Lower leg skin (tissue), 4 donors: ENCODE measurements around the gene DYNLT3. TPM values are rescaled to one million over a fixed set of nuclear protein-coding genes. Genes with fewer than 3 reads are reported as not detected.

Experiments
- DNase-seq, 2 donors: peaks; one replicate each; pipeline ENCODE4 v3.0.0-alpha.2; 2019; ENCODE audit warnings: low spot score in 2 of 2
- H3K4me3 ChIP-seq: fragments of 200-600 bp; sonication (generic); 2 replicates; pipeline ENCODE4 v1.5.1; 2017; ENCODE audit warnings: mild to moderate bottlenecking, low read depth; ENCODE audit not compliant: poor library complexity, severe bottlenecking
- POLR2A ChIP-seq, 2 donors: fragments of 450-650 bp; IDR thresholded peaks; one replicate each; pipeline ENCODE4 v1.6.1; 2016 to 2017; ENCODE audit warnings: antibody characterized with exemption in 2 of 2, mild to moderate bottlenecking in 1 of 2, moderate library complexity in 1 of 2
- WGBS, 2 donors: methylation state at CpG; one replicate each; pipeline ENCODE4 v1.1.5; 2018; 5-methylcytosine and 5-hydroxymethylcytosine counted together
- intact Hi-C: fragments of 100-400 bp; cut with DNase I; formaldehyde crosslinking; loops from one replicate; pipeline ENCODE4 v1.15.0; 2023; ENCODE audit warnings: low total_unique reads
- total RNA-seq, 4 donors: library from RNA; depleted of rRNA; stranded (reverse); fragments of >200 nt; gene quantifications; one replicate each; pipeline ENCODE4 v1.1.0, GENCODE V29; 2016
- TF ChIP-seq, protein P1 (sequence below), 3 donors: fragments of 450-650 bp; IDR thresholded peaks; one replicate each; pipeline ENCODE4 v1.5.1; 2016; ENCODE audit warnings: antibody characterized with exemption in 3 of 3, mild to moderate bottlenecking in 3 of 3, moderate library complexity in 2 of 3

Gene DYNLT3
- total RNA-seq, 4 donors from 2014 or later = 4.1 to 15.5 (median 8.6) TPM

GRCh38 chrX:37860721-37861120 is 13.3 kb upstream of the DYNLT3 start:
- 47 to 53% methylated on average over 6 of the region's 6 CpGs for WGBS, 2 donors
- TF ChIP-seq POLR2A (IDR thresholded peaks at IDR 0.05) = no peak
- intact Hi-C loops = no loop called here
- no peak overlapping the region for H3K4me3 ChIP-seq
- DNase-seq = no peak

DNA sequence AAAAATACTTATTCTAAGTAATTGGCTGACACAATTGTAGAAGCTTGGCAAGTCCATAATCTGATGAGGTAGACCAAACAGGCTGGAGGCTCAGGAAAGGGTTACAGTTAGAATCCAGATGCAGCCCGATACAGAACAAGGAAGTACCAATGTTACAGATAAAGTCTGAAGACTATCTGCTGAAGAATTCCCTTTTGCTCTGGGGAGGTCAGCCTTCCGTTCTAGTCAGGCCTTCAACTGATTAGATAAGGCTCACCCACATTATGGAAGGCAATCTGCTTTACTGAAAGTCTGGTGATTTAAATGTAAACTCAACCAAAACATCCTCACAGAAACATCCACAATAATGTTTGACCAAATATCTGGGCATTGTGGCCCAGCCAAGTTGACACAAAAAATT is 7.4 kb upstream of the DYNLT3 start:
- H3K4me3 ChIP-seq = no peak overlapping the region
- 52 to 58% methylated on average over 2 of the region's 2 CpGs for WGBS, 2 donors
- TF ChIP-seq, protein P1, sequence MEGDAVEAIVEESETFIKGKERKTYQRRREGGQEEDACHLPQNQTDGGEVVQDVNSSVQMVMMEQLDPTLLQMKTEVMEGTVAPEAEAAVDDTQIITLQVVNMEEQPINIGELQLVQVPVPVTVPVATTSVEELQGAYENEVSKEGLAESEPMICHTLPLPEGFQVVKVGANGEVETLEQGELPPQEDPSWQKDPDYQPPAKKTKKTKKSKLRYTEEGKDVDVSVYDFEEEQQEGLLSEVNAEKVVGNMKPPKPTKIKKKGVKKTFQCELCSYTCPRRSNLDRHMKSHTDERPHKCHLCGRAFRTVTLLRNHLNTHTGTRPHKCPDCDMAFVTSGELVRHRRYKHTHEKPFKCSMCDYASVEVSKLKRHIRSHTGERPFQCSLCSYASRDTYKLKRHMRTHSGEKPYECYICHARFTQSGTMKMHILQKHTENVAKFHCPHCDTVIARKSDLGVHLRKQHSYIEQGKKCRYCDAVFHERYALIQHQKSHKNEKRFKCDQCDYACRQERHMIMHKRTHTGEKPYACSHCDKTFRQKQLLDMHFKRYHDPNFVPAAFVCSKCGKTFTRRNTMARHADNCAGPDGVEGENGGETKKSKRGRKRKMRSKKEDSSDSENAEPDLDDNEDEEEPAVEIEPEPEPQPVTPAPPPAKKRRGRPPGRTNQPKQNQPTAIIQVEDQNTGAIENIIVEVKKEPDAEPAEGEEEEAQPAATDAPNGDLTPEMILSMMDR (IDR thresholded peaks at IDR 0.05) = no peak
- TF ChIP-seq POLR2A (IDR thresholded peaks at IDR 0.05) = no peak
- intact Hi-C loops = no loop called here
- no peak for DNase-seq

DNA sequence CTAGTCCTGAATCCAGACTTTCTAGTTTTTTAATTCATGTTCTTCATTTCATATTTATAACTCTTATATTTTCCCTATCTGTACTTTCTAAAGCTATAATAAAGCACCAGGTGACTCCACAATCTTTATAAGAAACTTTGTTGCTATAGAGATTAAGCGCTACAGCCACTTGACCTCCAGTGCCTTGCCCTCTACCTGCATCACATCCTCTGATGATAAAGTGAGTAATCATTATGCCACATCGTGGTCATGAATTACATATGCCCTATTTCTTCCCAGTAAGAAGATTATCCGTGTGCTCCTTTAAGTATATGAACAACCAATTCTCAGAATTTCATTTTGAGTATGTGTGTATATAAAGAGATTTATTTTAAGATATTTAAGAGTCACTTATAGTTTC is 6.8 kb upstream of the DYNLT3 start:
- 66 to 92% methylated on average over 3 of the region's 3 CpGs for WGBS, 2 donors
- no peak for DNase-seq
- H3K4me3 ChIP-seq = no peak overlapping the region

GRCh38 chrX:37847733-37848197 is 394 bp upstream of the DYNLT3 start:
- peak overlapping the region; percentile 50 for H3K4me3 ChIP-seq
- WGBS, 2 donors = 20 to 39% methylated on average over 5 of the region's 5 CpGs
- DNase-seq = no peak
- TF ChIP-seq POLR2A (IDR thresholded peaks at IDR 0.05) = no peak
- TF ChIP-seq, protein P1 (IDR thresholded peaks at IDR 0.05) = no peak
- intact Hi-C loops = no loop called here

More for the DNA sequence above, 6.8 kb upstream of the DYNLT3 start:
- TF ChIP-seq, protein P1 (IDR thresholded peaks at IDR 0.05) = no peak
- TF ChIP-seq POLR2A (IDR thresholded peaks at IDR 0.05) = no peak
- intact Hi-C loops = no loop called here

DNA sequence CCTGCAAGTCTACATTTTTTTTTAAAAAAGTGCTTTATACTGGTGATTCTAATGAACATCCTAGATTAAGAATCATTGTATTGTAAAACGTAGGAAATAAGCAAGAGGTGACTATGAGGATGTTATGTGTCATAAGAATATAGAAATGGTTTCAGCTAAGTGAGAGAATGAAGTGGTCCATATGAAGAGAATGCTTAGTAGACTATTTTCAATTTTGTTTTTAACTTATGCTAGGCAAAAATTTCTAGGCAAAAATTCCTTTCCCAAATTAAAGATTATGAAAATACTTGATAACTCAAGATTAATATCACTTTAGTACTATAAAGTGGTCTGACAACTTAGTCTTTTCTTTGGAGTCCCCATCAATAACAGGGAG is 825 bp downstream of the DYNLT3 start:
- DNase-seq = no peak
- no peak overlapping the region for H3K4me3 ChIP-seq
- 25 to 30% methylated on average over 1 of the region's 1 CpG for WGBS, 2 donors
- TF ChIP-seq, protein P1 (IDR thresholded peaks at IDR 0.05) = no peak
- TF ChIP-seq POLR2A (IDR thresholded peaks at IDR 0.05) = no peak
- intact Hi-C loops = no loop called here

DNA sequence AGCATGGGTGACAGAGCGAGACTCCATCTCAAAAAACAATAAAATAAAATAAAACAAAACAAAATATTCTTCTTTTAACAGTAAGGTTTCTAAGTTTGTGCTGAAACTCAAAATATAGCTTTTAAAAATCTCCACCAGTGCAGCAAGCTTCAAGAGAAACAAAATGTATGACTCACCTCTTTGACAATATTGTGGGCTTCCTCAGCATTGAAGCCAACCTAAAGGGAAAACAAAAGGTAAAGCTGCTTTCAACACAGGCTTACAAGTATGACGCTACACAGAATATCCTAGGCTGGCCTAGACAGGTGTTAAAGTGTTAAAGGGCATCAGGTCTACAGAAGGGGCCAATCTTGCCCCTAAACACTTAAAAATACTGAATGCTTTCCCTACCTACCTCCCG is 1.2 kb downstream of the DYNLT3 start:
- 79 to 80% methylated on average over 3 of the region's 3 CpGs for WGBS, 2 donors
- intact Hi-C loops = no loop called here
- no peak for TF ChIP-seq POLR2A (IDR thresholded peaks at IDR 0.05)
- TF ChIP-seq, protein P1 (IDR thresholded peaks at IDR 0.05) = no peak
- no peak overlapping the region for H3K4me3 ChIP-seq
- DNase-seq = no peak
